Activated naive CD4-positive, alpha-beta T cell treated with anti-CD3 and anti-CD28 coated beads, Interleukin-2, amount 10 ng/mL, durations not matched to agents 7 days and 5 days (primary cell): Measurements from ENCODE around the gene CA10.

ENCODE experiments used
- CTCF ChIA-PET: fragments of 350-600 bp; sonication (Branson Sonifier 250); formaldehyde crosslinking; loops from one replicate; lab custom pipeline; 2021; ENCODE audit warnings: antibody characterized with exemption; lab: Charles Lee
- DNase-seq: peaks from one replicate; pipeline ENCODE4 v3.0.0-alpha.2; 2020
- H3K27ac Mint-ChIP-seq: one replicate; pipeline ENCODE4 v1.8.0; 2021; ENCODE audit warnings: mild to moderate bottlenecking, moderate library complexity, mixed read lengths
- H3K27me3 Mint-ChIP-seq: one replicate; pipeline ENCODE4 v1.8.0; 2021; ENCODE audit warnings: mild to moderate bottlenecking, mixed read lengths
- H3K36me3 Mint-ChIP-seq: one replicate; pipeline ENCODE4 v1.8.0; 2021; ENCODE audit warnings: mixed read lengths
- H3K4me1 Mint-ChIP-seq: one replicate; pipeline ENCODE4 v1.8.0; 2021; ENCODE audit warnings: mixed read lengths
- H3K4me3 Mint-ChIP-seq: one replicate; pipeline ENCODE4 v1.8.0; 2021; ENCODE audit warnings: mild to moderate bottlenecking, moderate library complexity, mixed read lengths
- H3K9me3 Mint-ChIP-seq: one replicate; pipeline ENCODE4 v1.8.0; 2021; ENCODE audit warnings: mixed read lengths

CA10 gene

GRCh38 chr17:52048137-52048898 lies 110.2 kb downstream of the CA10 start:
- Mint-ChIP-seq H3K9me3 (no peaks in the 10 kb centered on the region), H3K27me3 (no peaks in the 10 kb centered on the region), H3K4me3 (no peak overlapping the region), H3K27ac (no peak overlapping the region), H3K36me3 (no peaks in the 10 kb centered on the region), H3K4me1 (no peaks in the 10 kb centered on the region)
- no peak for DNase-seq
- CTCF ChIA-PET, result no interaction called here

GRCh38 chr17:52047086-52047485 lies 111.4 kb downstream of the CA10 start:
- CTCF ChIA-PET, result no interaction called here
- no peaks in the 10 kb centered on the region for H3K9me3 Mint-ChIP-seq
- H3K27ac Mint-ChIP-seq, result no peak overlapping the region
- H3K36me3 Mint-ChIP-seq, result no peaks in the 10 kb centered on the region
- DNase-seq, result no peak
- H3K4me1 Mint-ChIP-seq, result no peaks in the 10 kb centered on the region
- H3K27me3 Mint-ChIP-seq, result no peaks in the 10 kb centered on the region
- H3K4me3 Mint-ChIP-seq, result no peak overlapping the region

GRCh38 chr17:52041123-52041617 lies 117.3 kb downstream of the CA10 start:
- no peak overlapping the region for H3K4me3 Mint-ChIP-seq
- H3K27me3 Mint-ChIP-seq, result no peaks in the 10 kb centered on the region
- H3K27ac Mint-ChIP-seq, result no peak overlapping the region
- no peaks in the 10 kb centered on the region for H3K4me1 Mint-ChIP-seq
- CTCF ChIA-PET, result no interaction called here
- no peaks in the 10 kb centered on the region for H3K9me3 Mint-ChIP-seq
- no peak for DNase-seq
- H3K36me3 Mint-ChIP-seq, result no peaks in the 10 kb centered on the region

- CTCF ChIA-PET, result no interaction called here
- DNase-seq, result no peak
- H3K4me1 Mint-ChIP-seq, result no peaks in the 10 kb centered on the region
- no peaks in the 10 kb centered on the region for H3K27me3 Mint-ChIP-seq
- no peak overlapping the region for H3K4me3 Mint-ChIP-seq
- no peaks in the 10 kb centered on the region for H3K36me3 Mint-ChIP-seq
- H3K9me3 Mint-ChIP-seq, result no peaks in the 10 kb centered on the region
- H3K27ac Mint-ChIP-seq, result no peak overlapping the region
These were observed 122.1 kb downstream of the CA10 start for GRCh38 chr17:52036416-52036815.

- no peak for DNase-seq
- no peak overlapping the region for H3K4me3 Mint-ChIP-seq
- no peaks in the 10 kb centered on the region for H3K27me3 Mint-ChIP-seq
- H3K9me3 Mint-ChIP-seq, result no peaks in the 10 kb centered on the region
- H3K27ac Mint-ChIP-seq, result no peak overlapping the region
- H3K4me1 Mint-ChIP-seq, result no peaks in the 10 kb centered on the region
- no peaks in the 10 kb centered on the region for H3K36me3 Mint-ChIP-seq
- CTCF ChIA-PET, result no interaction called here
These were observed 123.1 kb downstream of the CA10 start for GRCh38 chr17:52035336-52035915.

DNA sequence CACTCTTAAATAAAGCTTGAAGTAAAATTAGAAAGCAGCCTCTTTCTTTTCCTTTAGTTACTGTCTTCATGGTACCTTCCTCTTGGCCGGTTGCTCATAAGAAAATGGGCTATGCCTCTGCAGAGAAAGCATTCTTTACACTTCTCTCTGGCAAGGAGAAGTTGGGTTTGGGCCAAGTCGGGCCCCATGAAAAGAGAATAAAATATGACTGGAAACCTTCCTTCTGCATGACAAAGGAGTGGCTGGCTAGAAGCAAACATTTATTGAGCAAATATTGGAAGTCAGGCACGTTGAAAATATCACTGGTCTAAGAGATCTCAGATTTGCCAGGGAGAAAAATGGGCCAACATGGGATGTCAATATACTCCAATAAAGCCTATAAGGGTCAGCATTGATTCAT lies 126.1 kb downstream of the CA10 start:
- no peak overlapping the region for H3K4me3 Mint-ChIP-seq
- no peaks in the 10 kb centered on the region for H3K9me3 Mint-ChIP-seq
- CTCF ChIA-PET, result no interaction called here
- H3K4me1 Mint-ChIP-seq, result no peaks in the 10 kb centered on the region
- no peak for DNase-seq
- no peaks in the 10 kb centered on the region for H3K36me3 Mint-ChIP-seq
- H3K27ac Mint-ChIP-seq, result no peak overlapping the region
- H3K27me3 Mint-ChIP-seq, result no peaks in the 10 kb centered on the region

DNA sequence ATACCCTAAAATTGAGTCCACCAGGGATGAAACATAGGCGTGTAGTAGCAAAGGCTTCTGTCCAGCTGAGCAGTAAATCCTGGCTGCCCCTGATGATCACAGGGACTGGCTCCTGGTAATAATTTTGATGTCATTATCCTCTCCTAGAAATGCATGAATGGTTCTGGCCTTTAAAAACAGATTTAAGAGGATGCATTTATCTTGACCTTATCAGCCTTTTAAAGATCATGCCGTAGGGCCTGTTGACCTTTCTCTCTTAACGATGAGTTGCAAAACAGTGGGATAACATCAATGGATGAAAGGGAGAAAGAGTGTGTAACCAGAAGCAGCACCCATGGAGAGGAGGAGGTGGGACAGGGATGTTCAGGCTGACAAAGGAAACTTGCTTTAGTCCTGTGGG lies 128.5 kb downstream of the CA10 start:
- no peaks in the 10 kb centered on the region for H3K4me1 Mint-ChIP-seq
- no peaks in the 10 kb centered on the region for H3K9me3 Mint-ChIP-seq

DNA sequence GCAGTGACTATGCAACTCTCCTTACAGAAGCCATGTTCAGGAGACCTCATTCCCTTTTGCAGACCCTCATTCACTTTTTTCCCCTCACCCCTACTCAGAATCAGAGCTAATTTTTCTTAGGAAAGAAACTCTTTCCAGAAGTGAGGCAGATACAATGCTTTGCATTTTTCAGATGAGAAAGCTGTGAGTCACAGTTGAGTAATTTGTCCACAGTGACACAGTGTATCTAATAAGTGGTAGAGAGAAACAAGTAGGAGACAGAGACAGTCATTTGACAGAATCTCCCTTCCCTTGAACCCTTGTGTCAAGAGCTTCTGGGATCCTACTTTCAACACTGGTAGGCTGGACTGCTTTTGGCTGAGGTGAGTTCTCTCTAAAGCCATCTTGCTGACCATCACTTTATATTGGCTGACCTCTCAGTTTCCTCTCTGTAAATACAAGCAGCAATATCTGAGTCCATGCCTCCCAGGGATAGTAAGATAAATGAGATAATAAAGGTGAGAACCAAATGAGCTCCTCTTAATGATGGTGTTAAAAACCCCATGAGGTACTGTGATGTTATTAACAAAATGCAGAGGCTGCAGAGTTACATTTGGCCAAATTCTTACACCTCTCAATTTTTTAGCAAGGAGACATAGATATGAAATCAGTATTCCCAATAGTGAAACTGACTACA lies 130.8 kb downstream of the CA10 start:
- Mint-ChIP-seq H3K36me3 (no peaks in the 10 kb centered on the region), H3K27ac (no peak overlapping the region), H3K4me1 (no peaks in the 10 kb centered on the region), H3K27me3 (no peaks in the 10 kb centered on the region), H3K9me3 (no peaks in the 10 kb centered on the region), H3K4me3 (no peak overlapping the region)
- DNase-seq, result no peak
- CTCF ChIA-PET, result interaction anchor here (0.7 kb wide), 1 partner anchor 185 kb away, joined by 3 read pairs; no protein-coding TSS in a partner anchor

More for the DNA sequence above, 128.5 kb downstream of the CA10 start:
- no peak overlapping the region for H3K4me3 Mint-ChIP-seq
- H3K27me3 Mint-ChIP-seq, result no peaks in the 10 kb centered on the region
- H3K27ac Mint-ChIP-seq, result no peak overlapping the region
- CTCF ChIA-PET, result no interaction called here
- no peaks in the 10 kb centered on the region for H3K36me3 Mint-ChIP-seq
- DNase-seq, result no peak

GRCh38 chr17:52027081-52027480 lies 131.4 kb downstream of the CA10 start:
- no peak for DNase-seq
- no peaks in the 10 kb centered on the region for H3K4me1 Mint-ChIP-seq
- CTCF ChIA-PET, result no interaction called here
- no peaks in the 10 kb centered on the region for H3K9me3 Mint-ChIP-seq
- no peaks in the 10 kb centered on the region for H3K36me3 Mint-ChIP-seq
- no peaks in the 10 kb centered on the region for H3K27me3 Mint-ChIP-seq
- H3K27ac Mint-ChIP-seq, result no peak overlapping the region
- H3K4me3 Mint-ChIP-seq, result no peak overlapping the region

DNA sequence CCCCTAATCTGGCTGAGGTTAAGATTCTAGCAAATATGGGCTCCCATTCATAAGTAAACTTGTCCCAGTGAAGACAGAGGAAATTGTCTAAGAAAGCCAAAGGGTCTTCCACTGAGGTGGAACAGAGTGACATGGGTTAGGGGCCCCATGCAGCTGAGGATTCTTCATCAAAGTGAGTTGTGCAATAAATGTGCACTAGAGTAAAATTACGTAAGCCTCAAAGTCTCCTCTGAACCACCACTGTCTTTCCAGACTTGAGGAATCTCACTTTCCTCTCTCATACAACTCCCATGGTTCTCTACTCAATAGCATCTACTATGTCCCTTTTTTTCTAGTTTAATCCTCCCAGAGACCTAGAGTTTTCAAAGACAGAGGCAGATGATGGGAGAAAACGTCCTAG lies 132.4 kb downstream of the CA10 start:
- no peak for DNase-seq
- no peaks in the 10 kb centered on the region for H3K36me3 Mint-ChIP-seq
- H3K9me3 Mint-ChIP-seq, result no peaks in the 10 kb centered on the region
- no peak overlapping the region for H3K4me3 Mint-ChIP-seq
- CTCF ChIA-PET, result no interaction called here
- H3K4me1 Mint-ChIP-seq, result no peaks in the 10 kb centered on the region
- H3K27me3 Mint-ChIP-seq, result no peaks in the 10 kb centered on the region
- no peak overlapping the region for H3K27ac Mint-ChIP-seq

DNA sequence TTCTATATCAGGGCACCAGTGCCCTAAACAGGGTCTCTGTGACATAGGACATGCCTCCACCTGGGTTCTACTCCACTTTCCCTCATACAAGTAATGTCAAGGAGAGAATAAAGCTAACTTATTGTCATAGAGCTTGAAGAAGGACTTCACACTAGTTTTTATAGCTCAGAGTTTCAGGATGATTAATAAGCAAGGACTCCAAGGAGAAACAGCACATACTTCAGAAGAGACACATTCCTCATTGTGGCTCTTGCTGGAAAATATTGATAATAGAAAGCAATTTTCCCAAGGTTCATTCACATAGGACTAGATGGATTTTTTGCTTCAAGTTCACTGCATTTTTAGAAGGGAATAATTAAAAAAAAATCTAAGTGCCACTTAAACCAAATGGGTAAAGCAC lies 133.3 kb downstream of the CA10 start:
- CTCF ChIA-PET, result no interaction called here
- H3K27me3 Mint-ChIP-seq, result no peaks in the 10 kb centered on the region
- H3K4me3 Mint-ChIP-seq, result no peak overlapping the region
- DNase-seq, result no peak
- no peaks in the 10 kb centered on the region for H3K4me1 Mint-ChIP-seq
- H3K9me3 Mint-ChIP-seq, result no peaks in the 10 kb centered on the region
- no peak overlapping the region for H3K27ac Mint-ChIP-seq
- H3K36me3 Mint-ChIP-seq, result no peaks in the 10 kb centered on the region

DNA sequence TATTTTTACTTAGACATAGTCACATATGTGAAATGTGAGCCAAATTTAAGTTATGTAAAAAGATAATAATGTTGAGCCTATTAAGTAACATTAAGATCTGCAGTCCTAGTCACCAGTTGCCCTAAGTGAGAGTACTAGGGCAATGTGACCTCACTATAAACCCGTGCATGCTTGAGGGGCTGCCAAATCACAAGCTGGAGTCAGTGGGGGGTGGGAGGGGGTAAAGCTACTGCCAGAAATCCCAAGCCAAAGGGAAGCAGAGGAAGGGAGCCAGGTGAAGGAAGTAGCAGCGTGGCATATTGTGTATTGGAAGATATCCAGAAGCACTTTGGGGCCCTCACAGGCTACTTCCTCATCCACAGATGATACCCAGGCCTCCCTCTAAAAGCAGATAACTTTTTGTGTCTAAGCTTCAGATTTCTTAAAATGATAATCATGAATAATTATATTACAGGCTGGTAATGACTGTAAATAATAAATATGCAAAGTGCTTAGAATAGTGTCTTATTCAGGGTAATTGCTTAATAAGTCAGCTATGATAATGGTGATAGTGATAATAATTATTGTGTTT lies 134.1 kb downstream of the CA10 start:
- no peaks in the 10 kb centered on the region for H3K36me3 Mint-ChIP-seq
- H3K9me3 Mint-ChIP-seq, result no peaks in the 10 kb centered on the region
- no peak for DNase-seq
- CTCF ChIA-PET, result no interaction called here
- H3K27me3 Mint-ChIP-seq, result no peaks in the 10 kb centered on the region
- H3K4me3 Mint-ChIP-seq, result no peak overlapping the region
- no peak overlapping the region for H3K27ac Mint-ChIP-seq
- no peaks in the 10 kb centered on the region for H3K4me1 Mint-ChIP-seq

DNA sequence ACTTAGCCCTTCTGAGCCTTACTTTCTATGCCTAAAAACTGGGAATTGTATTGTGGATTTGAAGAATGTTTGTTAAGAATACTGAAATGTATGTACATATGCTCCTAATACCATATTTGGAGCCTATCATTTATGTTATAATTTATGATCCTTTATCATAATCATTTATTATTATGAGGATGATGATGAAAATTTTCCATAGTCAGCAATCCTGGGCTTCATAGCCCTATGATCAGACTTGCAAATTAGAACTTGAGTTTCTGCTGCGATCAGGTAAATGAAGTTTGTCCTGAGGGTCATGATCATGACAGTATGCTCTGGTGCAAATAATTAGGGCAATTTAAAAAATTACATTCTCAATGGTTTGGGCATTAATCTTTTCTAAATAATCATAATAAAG lies 147.4 kb downstream of the CA10 start:
- CTCF ChIA-PET, result no interaction called here
- Mint-ChIP-seq H3K36me3 (no peaks in the 10 kb centered on the region), H3K27me3 (no peaks in the 10 kb centered on the region), H3K27ac (no peak overlapping the region), H3K9me3 (peaks cover 3% of the 10 kb centered on the region), H3K4me3 (no peak overlapping the region), H3K4me1 (no peaks in the 10 kb centered on the region)
- no peak for DNase-seq

- no peaks in the 10 kb centered on the region for H3K27me3 Mint-ChIP-seq
- no peaks in the 10 kb centered on the region for H3K9me3 Mint-ChIP-seq
- DNase-seq, result no peak
- CTCF ChIA-PET, result no interaction called here
- H3K27ac Mint-ChIP-seq, result no peak overlapping the region
- H3K4me3 Mint-ChIP-seq, result no peak overlapping the region
- no peaks in the 10 kb centered on the region for H3K36me3 Mint-ChIP-seq
- H3K4me1 Mint-ChIP-seq, result no peaks in the 10 kb centered on the region
These were observed 158.9 kb downstream of the CA10 start for GRCh38 chr17:51999654-52000053.
